ENCODE measurements around the gene GOLPH3L.

DNA sequence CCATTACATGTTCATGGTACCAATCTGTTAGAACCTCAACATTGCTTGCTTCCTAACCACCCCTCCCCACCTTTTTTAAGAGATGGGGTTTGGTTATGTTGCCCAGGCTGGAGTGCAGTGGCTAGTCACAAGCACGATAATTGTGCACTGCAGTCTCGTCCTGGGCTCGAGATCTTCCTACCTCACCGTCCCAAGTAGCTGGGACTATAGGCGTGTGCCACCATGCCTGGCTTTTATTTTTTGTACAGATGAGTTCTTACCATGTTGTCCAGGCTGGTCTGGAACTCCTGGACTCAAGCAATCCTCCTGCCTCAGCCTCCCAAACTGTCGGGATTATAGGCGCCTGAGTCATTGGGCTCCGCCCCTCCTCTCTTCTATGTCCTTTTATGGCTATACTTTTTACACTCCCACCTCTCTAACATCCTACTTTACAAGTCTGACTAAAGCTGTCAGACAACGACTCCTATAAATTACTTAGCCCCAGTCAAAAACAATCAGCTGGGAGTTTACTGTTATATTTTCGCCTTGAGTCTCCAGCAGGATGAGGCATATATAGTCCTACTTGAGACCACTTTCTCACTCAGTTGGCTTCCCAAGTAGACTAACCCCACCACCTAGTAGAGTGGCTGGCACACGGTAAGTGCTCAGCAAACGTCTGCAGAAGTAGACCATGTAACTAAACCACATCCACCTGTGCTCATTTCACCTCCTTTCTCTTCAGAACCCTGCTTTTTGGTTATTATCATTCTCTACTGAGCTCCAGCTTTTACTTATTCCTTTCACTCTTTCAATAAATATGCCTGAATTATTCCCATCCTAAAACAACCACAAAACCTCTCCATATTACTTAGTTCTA is 81.4 kb downstream of the GOLPH3L start:
- TF ChIP-seq, protein P1, sequence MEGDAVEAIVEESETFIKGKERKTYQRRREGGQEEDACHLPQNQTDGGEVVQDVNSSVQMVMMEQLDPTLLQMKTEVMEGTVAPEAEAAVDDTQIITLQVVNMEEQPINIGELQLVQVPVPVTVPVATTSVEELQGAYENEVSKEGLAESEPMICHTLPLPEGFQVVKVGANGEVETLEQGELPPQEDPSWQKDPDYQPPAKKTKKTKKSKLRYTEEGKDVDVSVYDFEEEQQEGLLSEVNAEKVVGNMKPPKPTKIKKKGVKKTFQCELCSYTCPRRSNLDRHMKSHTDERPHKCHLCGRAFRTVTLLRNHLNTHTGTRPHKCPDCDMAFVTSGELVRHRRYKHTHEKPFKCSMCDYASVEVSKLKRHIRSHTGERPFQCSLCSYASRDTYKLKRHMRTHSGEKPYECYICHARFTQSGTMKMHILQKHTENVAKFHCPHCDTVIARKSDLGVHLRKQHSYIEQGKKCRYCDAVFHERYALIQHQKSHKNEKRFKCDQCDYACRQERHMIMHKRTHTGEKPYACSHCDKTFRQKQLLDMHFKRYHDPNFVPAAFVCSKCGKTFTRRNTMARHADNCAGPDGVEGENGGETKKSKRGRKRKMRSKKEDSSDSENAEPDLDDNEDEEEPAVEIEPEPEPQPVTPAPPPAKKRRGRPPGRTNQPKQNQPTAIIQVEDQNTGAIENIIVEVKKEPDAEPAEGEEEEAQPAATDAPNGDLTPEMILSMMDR (conservative IDR thresholded peaks at IDR 0.05; ENCODE audit: low read depth, low read length) = no peak
- TF ChIP-seq EZH2phosphoT487 (IDR thresholded peaks at IDR 0.05; ENCODE audit: borderline replicate concordance, low read length) = no peak

Measured in PC-3 (cell line).